Smooth muscle cell of trachea (primary cell): Measurements from ENCODE around the gene CIROP. TPM values are rescaled to one million over a fixed set of nuclear protein-coding genes. Genes with fewer than 3 reads are reported as not detected.

Source experiments
- total RNA-seq: library from RNA; depleted of rRNA; stranded (reverse); fragments of >200 nt; gene quantifications from 2 replicates; pipeline ENCODE4 v1.2.1, GENCODE V29; 2014

Gene CIROP, protein sequence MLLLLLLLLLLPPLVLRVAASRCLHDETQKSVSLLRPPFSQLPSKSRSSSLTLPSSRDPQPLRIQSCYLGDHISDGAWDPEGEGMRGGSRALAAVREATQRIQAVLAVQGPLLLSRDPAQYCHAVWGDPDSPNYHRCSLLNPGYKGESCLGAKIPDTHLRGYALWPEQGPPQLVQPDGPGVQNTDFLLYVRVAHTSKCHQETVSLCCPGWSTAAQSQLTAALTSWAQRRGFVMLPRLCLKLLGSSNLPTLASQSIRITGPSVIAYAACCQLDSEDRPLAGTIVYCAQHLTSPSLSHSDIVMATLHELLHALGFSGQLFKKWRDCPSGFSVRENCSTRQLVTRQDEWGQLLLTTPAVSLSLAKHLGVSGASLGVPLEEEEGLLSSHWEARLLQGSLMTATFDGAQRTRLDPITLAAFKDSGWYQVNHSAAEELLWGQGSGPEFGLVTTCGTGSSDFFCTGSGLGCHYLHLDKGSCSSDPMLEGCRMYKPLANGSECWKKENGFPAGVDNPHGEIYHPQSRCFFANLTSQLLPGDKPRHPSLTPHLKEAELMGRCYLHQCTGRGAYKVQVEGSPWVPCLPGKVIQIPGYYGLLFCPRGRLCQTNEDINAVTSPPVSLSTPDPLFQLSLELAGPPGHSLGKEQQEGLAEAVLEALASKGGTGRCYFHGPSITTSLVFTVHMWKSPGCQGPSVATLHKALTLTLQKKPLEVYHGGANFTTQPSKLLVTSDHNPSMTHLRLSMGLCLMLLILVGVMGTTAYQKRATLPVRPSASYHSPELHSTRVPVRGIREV
- total RNA-seq: 1.7 TPM in 2 replicates

DNA sequence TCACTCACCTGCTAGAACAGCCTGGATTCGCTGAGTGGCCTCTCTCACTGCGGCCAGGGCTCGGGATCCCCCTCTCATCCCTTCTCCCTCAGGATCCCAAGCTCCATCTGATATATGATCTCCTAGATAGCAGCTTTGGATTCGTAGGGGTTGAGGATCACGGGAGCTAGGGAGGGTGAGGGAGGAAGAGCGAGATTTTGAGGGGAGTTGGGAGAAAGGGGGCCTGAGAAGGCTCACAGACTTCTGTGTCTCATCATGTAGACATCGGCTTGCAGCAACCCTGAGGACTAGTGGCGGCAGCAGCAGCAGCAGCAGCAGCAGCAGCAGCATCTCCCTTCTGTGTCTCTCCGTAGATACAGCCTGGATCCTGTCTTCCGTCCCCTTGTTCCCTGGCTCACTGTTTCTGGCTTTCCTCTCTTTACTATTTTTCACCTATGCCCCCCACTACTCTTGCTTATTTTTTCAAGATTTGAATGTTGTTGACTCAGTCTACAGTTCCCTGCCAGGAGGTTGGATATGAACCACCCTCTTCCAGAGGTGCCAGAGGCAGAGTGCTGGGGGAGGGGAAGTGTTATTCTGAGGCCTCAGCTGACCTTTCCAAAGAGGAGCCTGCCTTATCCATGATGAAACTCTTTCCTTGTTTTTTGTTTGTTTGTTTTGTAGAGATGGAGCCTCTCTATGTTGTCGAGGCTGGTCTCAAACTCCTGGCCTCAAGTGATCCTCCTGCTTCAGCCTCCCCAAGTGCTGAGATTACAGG is at the start of gene CIROP:
Gene CIROP, minus strand, starts transcription at position 399 of the 757 bp plus-strand sequence. Its CDS starts 69 bp downstream, at position 330.

DNA sequence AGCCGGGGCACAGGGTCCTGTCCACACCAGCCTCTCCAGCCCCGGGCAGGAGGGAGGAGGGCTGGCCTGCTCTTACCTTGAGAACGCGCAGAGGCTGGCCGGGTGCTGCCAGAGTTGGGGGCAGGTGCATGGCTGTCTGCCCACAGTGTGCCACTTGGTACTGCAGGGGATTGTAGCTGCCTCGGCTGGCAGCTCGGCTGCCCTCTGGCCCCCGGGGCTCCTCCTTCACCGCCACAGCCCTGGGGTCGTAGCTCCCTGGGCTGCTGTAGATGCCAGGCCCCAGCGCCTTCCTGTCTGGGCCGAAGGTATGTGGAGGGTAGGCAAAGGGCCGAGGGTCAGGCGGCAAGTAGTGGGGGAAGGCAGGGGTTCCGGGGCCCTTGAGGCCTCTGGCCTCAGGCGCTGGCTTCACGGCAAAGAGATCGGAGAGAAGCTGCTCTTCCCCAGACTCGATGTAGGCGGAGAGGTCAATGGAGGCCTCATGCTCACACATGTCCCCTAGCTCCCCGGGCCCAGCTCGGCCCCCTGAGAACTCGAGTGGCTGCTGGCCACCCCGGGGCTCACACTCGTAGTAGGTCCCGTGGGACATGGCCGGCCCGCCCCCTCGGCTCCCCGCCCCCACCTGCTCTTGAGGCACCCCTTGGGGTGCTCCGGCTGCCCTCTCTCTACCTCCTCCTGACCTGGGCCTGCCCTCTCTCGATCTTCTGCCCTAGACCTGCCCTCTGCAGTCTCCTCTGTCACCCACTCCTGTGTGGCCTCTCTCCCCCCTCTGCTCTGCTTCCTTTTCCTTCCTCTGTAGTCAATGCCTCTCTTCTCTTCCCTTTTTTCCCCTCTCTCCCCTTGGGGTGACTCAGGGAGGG is 13.9 kb upstream of the CIROP start, which contains the start of gene CEBPE:
Gene CEBPE, minus strand, starts transcription at position 750 of the 857 bp plus-strand sequence. Its CDS starts 164 bp downstream, at position 586.

GRCh38 chr14:23095196-23096108 is 9.3 kb downstream of the CIROP start, which contains the start of gene C14orf119:
Gene C14orf119, plus strand, starts transcription at chr14:23095505. Its CDS starts 2,154 bp downstream, at chr14:23097659.

DNA sequence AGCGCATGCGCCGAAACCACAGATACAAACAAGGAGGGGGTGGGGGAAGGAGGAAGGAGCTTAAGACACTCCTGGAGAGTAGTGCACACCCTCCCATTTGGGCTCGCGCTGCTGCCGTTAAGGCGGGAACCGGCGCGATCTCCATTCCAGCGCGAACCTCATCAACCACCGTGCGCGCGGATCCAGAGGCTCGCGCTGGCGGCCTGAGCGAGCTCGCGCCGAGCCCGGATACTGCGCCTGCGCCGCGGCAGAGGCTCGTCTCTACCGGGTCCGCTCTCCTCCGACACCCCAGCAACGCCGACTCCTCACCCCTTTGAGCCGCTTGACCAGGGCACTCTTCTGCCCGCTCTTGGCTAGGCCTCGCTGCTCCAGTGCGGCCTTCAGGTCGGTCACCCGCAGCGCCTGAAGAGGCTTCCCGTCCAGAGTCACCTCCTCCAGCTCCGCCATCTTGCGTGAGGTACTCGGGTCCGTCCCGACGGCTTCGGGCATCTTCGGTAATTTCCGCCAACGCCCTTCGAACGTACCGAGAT is 10.1 kb downstream of the CIROP start, which contains the start of gene ACIN1:
Gene ACIN1, minus strand, starts transcription at position 471 of the 530 bp plus-strand sequence. Its CDS starts 24 bp downstream, at position 447.

DNA sequence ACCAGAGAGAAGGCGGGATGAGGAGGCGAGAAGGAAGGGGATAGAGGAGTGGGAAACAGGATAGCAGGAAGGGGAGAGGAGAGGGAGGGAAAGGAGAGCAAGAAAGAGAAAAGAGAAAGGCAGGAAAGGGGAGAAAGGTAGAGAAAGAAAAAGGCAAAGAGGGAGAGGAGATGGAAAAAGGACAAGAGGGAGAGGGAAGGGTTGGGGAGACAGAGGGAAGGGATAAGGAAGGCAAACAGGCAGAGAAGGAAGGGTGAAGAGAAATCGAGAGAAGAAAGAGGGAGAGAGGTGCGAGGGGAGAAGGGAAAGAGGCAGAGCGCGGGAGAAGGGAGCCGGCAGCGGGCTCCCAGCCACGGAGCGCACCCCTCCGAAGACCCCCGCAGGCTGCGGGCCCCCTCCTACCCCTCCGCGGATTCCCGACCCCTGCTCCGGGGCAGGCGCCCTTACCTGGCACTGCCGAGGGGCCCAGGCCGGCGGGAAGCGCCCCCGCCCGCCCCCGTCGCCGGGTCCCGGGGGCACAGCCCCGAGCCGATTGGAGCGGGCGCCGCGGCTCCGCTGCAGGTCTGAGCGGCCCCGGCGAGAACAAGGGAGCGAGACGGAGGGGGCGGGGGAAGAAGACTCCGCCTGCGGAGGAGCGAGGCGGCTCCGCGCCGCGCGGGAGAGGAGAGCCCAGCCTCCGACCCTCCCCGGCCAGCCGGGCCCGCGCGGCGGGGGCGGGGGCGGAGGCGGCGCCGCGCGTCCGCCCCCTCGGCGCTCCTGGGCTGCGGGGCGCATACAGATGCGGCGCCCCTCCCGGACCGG is 47.6 kb downstream of the CIROP start, which contains the start of gene CDH24:
Gene CDH24, minus strand, starts transcription at position 565 of the 801 bp plus-strand sequence. CDS start 1,787 bp downstream, outside the sequence.

Other genes starting within 250 kb of the CIROP start
- gene LRP10, start 233.2 kb downstream of the CIROP start, total RNA-seq: 87.8 and 169 TPM in 2 replicates
- 0.17 and 0.29 TPM in 2 replicates for gene REM2, start 221.8 kb downstream of the CIROP start, total RNA-seq
- gene RBM23, start 185.8 kb downstream of the CIROP start, total RNA-seq: 61.5 and 79.3 TPM in 2 replicates
- 54.0 and 55.4 TPM in 2 replicates for gene PRMT5, start 175.6 kb downstream of the CIROP start, total RNA-seq
- 39.9 and 64.4 TPM in 2 replicates for gene HAUS4, start 147.9 kb downstream of the CIROP start, total RNA-seq
- gene AJUBA, start 122.4 kb downstream of the CIROP start, total RNA-seq: 17.0 and 47.6 TPM in 2 replicates
- gene C14orf93, start 94.8 kb downstream of the CIROP start, total RNA-seq: 9.5 and 17.7 TPM in 2 replicates
- 189 and 240 TPM in 2 replicates for gene PSMB5, start 70.1 kb downstream of the CIROP start, total RNA-seq
- under 0.01 TPM in 1 of 2 replicates, not detected in the other for gene PSMB11, start 62.8 kb downstream of the CIROP start, total RNA-seq
- gene CDH24, start 47.5 kb downstream of the CIROP start, total RNA-seq: 4.7 and 13.6 TPM in 2 replicates
- gene ACIN1, start 9.9 kb downstream of the CIROP start, total RNA-seq: 84.0 and 90.5 TPM in 2 replicates
- gene C14orf119, start 9.5 kb downstream of the CIROP start, total RNA-seq: 67.8 and 72.4 TPM in 2 replicates
- gene CEBPE, start 14.3 kb upstream of the CIROP start, total RNA-seq: not detected in 2 replicates
- 14.7 and 24.8 TPM in 2 replicates for gene SLC7A8, start 78.7 kb upstream of the CIROP start, total RNA-seq
- not detected in 2 replicates for gene RNF212B, start 132.9 kb upstream of the CIROP start, total RNA-seq
- gene HOMEZ, start 181.1 kb upstream of the CIROP start, total RNA-seq: 4.2 and 8.6 TPM in 2 replicates
- gene PPP1R3E, start 197.9 kb upstream of the CIROP start, total RNA-seq: 5.3 and 5.5 TPM in 2 replicates
- gene BCL2L2, start 201.8 kb upstream of the CIROP start, total RNA-seq: 20.7 and 21.0 TPM in 2 replicates
- gene PABPN1, start 216.5 kb upstream of the CIROP start, total RNA-seq: 76.5 and 86.2 TPM in 2 replicates
- 7.4 and 28.0 TPM in 2 replicates for gene SLC22A17, start 247.9 kb upstream of the CIROP start, total RNA-seq